Measurements from ENCODE around the gene EI24.

GRCh38 chr11:125609545-125609944 is 40.3 kb downstream of the EI24 start:
- TF ChIP-seq, protein P1, sequence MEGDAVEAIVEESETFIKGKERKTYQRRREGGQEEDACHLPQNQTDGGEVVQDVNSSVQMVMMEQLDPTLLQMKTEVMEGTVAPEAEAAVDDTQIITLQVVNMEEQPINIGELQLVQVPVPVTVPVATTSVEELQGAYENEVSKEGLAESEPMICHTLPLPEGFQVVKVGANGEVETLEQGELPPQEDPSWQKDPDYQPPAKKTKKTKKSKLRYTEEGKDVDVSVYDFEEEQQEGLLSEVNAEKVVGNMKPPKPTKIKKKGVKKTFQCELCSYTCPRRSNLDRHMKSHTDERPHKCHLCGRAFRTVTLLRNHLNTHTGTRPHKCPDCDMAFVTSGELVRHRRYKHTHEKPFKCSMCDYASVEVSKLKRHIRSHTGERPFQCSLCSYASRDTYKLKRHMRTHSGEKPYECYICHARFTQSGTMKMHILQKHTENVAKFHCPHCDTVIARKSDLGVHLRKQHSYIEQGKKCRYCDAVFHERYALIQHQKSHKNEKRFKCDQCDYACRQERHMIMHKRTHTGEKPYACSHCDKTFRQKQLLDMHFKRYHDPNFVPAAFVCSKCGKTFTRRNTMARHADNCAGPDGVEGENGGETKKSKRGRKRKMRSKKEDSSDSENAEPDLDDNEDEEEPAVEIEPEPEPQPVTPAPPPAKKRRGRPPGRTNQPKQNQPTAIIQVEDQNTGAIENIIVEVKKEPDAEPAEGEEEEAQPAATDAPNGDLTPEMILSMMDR (IDR thresholded peaks at IDR 0.05): no peak
- no peak for TF ChIP-seq EZH2 (IDR thresholded peaks at IDR 0.05; ENCODE audit: borderline replicate concordance, insufficient read depth, low read depth, low read length, poor library complexity, severe bottlenecking)
